Peyer's patch (tissue), 4 donors: ENCODE results near the gene CLDN5.

ENCODE experiments used
- CTCF ChIP-seq, 6 experiments: fragments of 450-650 bp in 4 of 6; fragments of 200-600 bp in 2 of 6; sonication (generic) in 1 of 6; IDR thresholded peaks; one replicate each; pipeline ENCODE4 v1.5.1; 2017 to 2019; ENCODE audit warnings: antibody characterized with exemption in 6 of 6, mild to moderate bottlenecking in 3 of 6, moderate library complexity in 1 of 6
- POLR2A ChIP-seq, 2 donors: fragments of 450-650 bp; IDR thresholded peaks; one replicate each; pipeline ENCODE4 v1.5.1; 2017; ENCODE audit warnings: antibody characterized with exemption in 2 of 2, mild to moderate bottlenecking in 2 of 2, moderate library complexity in 2 of 2

GRCh38 chr22:19508024-19508776, 16.0 kb downstream of the CLDN5 start:
- TF ChIP-seq CTCF (IDR thresholded peaks at IDR 0.05) (no peak), POLR2A (IDR thresholded peaks at IDR 0.05) (no peak)
